DOHH2 (cell line): ENCODE measurements around the gene PLCB4.

Source experiments
- H3F3A ChIP-seq: fragments of 200-600 bp; sonication (generic), shearing (Covaris generic); 2 replicates; pipeline ENCODE4 v1.6.0; 2016; ENCODE audit warnings: antibody characterized with exemption, mild to moderate bottlenecking; ENCODE audit not compliant: control insufficient read depth, insufficient read depth
- H3K27ac ChIP-seq: fragments of 200-600 bp; sonication (generic); 2 replicates; pipeline ENCODE4 v1.5.1; 2014; ENCODE audit warnings: low read depth, mild to moderate bottlenecking, low read length, moderate library complexity
- H3K27me3 ChIP-seq: fragments of 200-600 bp; sonication (generic); 2 replicates; pipeline ENCODE4 v1.6.1; 2014; ENCODE audit warnings: mild to moderate bottlenecking, low read length, mixed read lengths; ENCODE audit not compliant: control insufficient read depth
- H3K36me3 ChIP-seq: fragments of 200-600 bp; sonication (generic); 2 replicates; pipeline ENCODE4 v1.6.1; 2014; ENCODE audit warnings: mild to moderate bottlenecking, low read length, moderate library complexity, mixed read lengths; ENCODE audit not compliant: control insufficient read depth
- H3K4me1 ChIP-seq: fragments of 200-600 bp; sonication (generic); 2 replicates; pipeline ENCODE4 v1.6.1; 2014; ENCODE audit warnings: mild to moderate bottlenecking, low read length, mixed read lengths; ENCODE audit not compliant: control insufficient read depth
- H3K4me2 ChIP-seq: fragments of 200-600 bp; sonication (generic); 2 replicates; pipeline ENCODE4 v1.6.0; 2014; ENCODE audit warnings: mild to moderate bottlenecking, low read length, moderate library complexity
- H3K4me3 ChIP-seq: fragments of 200-600 bp; sonication (generic); 2 replicates; pipeline ENCODE4 v1.5.1; 2014; ENCODE audit warnings: mild to moderate bottlenecking, low read length, mixed read lengths
- H3K79me2 ChIP-seq: fragments of 200-600 bp; sonication (generic); 2 replicates; pipeline ENCODE4 v1.6.1; 2014; ENCODE audit warnings: mild to moderate bottlenecking, low read length, mixed read lengths; ENCODE audit not compliant: control insufficient read depth
- H3K9me2 ChIP-seq: fragments of 200-600 bp; sonication (generic); replicated peaks from 2 replicates; pipeline ENCODE4 v1.6.1; 2014; ENCODE audit warnings: mild to moderate bottlenecking, low read length, mixed read lengths; ENCODE audit not compliant: control insufficient read depth
- H3K9me3 ChIP-seq: fragments of 200-600 bp; sonication (generic); 2 replicates; pipeline ENCODE4 v1.6.1; 2014; ENCODE audit warnings: antibody characterized with exemption, low read length, mixed read lengths; ENCODE audit not compliant: control insufficient read depth, insufficient read depth
- H4K20me1 ChIP-seq: fragments of 200-600 bp; sonication (generic); 2 replicates; pipeline ENCODE4 v1.6.0; 2014; ENCODE audit warnings: low read depth, mild to moderate bottlenecking, antibody characterized with exemption, low read length, moderate library complexity; ENCODE audit not compliant: control insufficient read depth, insufficient read depth
- EZH2phosphoT487 ChIP-seq: fragments of 200-600 bp; sonication (generic); IDR thresholded peaks from 2 replicates; pipeline ENCODE4 v1.6.1; 2017; ENCODE audit warnings: borderline replicate concordance, mild to moderate bottlenecking, antibody characterized with exemption, low read length, moderate library complexity, mixed read lengths
- TF ChIP-seq, protein P1 (sequence below): fragments of 200-600 bp; sonication (generic); IDR thresholded peaks from one replicate; pipeline ENCODE4 v1.5.1; 2014; ENCODE audit warnings: antibody characterized with exemption, mild to moderate bottlenecking, low read depth, low read length; ENCODE audit not compliant: poor library complexity, severe bottlenecking

Gene PLCB4

DNA sequence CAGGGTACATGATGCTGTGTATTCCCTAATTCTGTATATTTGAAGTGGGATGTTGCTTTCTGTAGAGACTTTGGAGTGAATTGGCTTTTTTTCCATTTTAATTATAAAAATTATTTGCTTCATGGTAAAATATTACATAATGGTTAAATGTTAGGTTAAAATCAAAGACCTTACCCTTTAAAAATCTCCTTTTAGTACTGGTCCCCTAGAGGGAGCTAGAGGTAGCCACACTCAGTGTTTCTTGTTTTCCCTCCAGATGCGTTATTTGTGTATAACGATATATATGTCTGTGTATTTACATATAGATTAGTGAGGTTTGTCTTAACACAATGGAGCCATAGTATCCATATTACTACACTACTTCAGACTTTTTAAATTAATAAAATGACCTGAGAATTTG lies 146.7 kb downstream of the PLCB4 start:
- Histone ChIP-seq H3K79me2 (no peaks in the 10 kb centered on the region), H3K4me2 (no peak overlapping the region), H3K9me3 (no peaks in the 10 kb centered on the region), H3F3A (no peaks in the 10 kb centered on the region), H3K4me1 (no peaks in the 10 kb centered on the region), H3K4me3 (no peak overlapping the region), H4K20me1 (no peaks in the 10 kb centered on the region), H3K27me3 (no peaks in the 10 kb centered on the region), H3K27ac (no peak overlapping the region), H3K36me3 (no peaks in the 10 kb centered on the region), H3K9me2 (no peaks in the 10 kb centered on the region)
- TF ChIP-seq, protein P1, sequence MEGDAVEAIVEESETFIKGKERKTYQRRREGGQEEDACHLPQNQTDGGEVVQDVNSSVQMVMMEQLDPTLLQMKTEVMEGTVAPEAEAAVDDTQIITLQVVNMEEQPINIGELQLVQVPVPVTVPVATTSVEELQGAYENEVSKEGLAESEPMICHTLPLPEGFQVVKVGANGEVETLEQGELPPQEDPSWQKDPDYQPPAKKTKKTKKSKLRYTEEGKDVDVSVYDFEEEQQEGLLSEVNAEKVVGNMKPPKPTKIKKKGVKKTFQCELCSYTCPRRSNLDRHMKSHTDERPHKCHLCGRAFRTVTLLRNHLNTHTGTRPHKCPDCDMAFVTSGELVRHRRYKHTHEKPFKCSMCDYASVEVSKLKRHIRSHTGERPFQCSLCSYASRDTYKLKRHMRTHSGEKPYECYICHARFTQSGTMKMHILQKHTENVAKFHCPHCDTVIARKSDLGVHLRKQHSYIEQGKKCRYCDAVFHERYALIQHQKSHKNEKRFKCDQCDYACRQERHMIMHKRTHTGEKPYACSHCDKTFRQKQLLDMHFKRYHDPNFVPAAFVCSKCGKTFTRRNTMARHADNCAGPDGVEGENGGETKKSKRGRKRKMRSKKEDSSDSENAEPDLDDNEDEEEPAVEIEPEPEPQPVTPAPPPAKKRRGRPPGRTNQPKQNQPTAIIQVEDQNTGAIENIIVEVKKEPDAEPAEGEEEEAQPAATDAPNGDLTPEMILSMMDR, result no peak

DNA sequence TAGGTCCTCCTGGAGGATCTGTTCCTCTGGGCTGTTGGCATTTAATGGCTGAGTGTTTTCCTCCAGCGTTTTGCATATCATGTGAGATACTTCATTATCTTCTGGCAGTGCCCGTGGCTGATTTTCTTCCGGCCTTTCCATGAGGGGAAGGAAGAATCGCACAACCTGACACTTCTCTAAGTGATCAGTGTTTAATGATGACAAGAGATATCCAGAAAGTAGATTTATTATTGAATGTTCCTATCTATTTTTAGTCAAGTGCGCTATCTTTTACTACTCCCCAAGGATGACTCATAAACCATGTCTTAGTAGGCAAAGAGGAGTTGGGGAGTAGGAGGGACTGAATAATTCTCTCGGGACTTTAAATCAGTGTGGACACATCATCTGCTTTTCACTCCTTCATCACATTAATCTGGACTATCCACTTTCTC lies 149.7 kb downstream of the PLCB4 start:
- TF ChIP-seq EZH2phosphoT487, result no peak
- TF ChIP-seq, protein P1, result no peak
- Histone ChIP-seq H3K79me2 (no peaks in the 10 kb centered on the region), H3K4me1 (no peaks in the 10 kb centered on the region), H3K4me2 (no peak overlapping the region), H3F3A (no peaks in the 10 kb centered on the region), H3K36me3 (no peaks in the 10 kb centered on the region), H3K27me3 (no peaks in the 10 kb centered on the region), H3K27ac (no peak overlapping the region), H3K9me3 (no peaks in the 10 kb centered on the region), H3K9me2 (no peaks in the 10 kb centered on the region), H4K20me1 (no peaks in the 10 kb centered on the region), H3K4me3 (no peak overlapping the region)

DNA sequence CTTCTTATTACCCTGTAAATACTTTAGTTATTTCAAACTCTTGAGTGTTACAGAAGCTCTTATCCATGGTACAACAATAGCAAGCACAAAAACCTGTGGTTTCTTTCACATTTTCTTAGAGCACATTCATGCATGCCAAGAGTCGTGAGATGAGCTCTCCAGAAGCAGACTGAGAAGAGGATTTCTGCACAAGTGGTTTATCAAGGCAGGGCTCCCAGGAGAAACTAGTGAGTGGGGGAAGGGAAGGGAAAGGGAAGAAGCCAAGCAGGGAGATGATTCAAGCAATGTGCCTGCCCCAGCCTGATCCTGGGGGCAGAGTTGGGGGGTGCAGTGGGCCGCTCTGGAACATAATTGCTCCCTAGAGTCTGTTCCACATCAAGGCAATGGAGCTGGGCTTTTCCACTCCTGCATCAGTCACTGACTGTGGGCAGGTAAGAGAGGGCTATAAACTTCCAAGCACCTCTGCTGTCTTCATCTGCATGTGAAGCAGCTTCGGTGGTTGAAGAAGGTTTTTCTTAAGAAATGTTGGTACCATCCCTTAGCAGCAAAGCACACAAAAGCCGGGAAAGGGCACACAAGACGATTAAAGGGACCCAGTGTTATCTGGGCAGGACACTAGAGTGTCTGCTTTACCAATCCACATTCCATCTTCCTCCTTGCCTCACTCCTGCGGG lies 152.1 kb downstream of the PLCB4 start:
- no peak overlapping the region for H3K27ac ChIP-seq
- no peaks in the 10 kb centered on the region for H3K36me3 ChIP-seq
- no peaks in the 10 kb centered on the region for H3K4me1 ChIP-seq
- TF ChIP-seq EZH2phosphoT487, result no peak
- TF ChIP-seq, protein P1, result no peak
- no peaks in the 10 kb centered on the region for H3F3A ChIP-seq
- H3K27me3 ChIP-seq, result no peaks in the 10 kb centered on the region
- no peak overlapping the region for H3K4me3 ChIP-seq
- H3K79me2 ChIP-seq, result no peaks in the 10 kb centered on the region
- no peak overlapping the region for H3K4me2 ChIP-seq
- no peaks in the 10 kb centered on the region for H4K20me1 ChIP-seq
- no peaks in the 10 kb centered on the region for H3K9me2 ChIP-seq
- H3K9me3 ChIP-seq, result no peaks in the 10 kb centered on the region
